WI38 (cell line): Measurements from ENCODE around the gene DPYD.

Experiments used
- H3K4me3 ChIP-seq: 2 replicates; pipeline ENCODE4 v1.5.1; 2011; ENCODE audit warnings: low read depth, mild to moderate bottlenecking, control low read depth, low read length
- CTCF ChIP-seq: IDR thresholded peaks from 2 replicates; pipeline ENCODE4 v1.5.1; 2012; ENCODE audit warnings: low read depth, mild to moderate bottlenecking, control low read depth, low read length

Gene DPYD

GRCh38 chr1:97051823-97052222 is 869.0 kb downstream of the DPYD start:
- TF ChIP-seq CTCF, result no peak
- H3K4me3 ChIP-seq, result no peak overlapping the region

GRCh38 chr1:97050506-97050905 is 870.3 kb downstream of the DPYD start:
- H3K4me3 ChIP-seq, result no peak overlapping the region
- TF ChIP-seq CTCF, result peak; percentile 14; the same call in 1 of the 2 replicates

DNA sequence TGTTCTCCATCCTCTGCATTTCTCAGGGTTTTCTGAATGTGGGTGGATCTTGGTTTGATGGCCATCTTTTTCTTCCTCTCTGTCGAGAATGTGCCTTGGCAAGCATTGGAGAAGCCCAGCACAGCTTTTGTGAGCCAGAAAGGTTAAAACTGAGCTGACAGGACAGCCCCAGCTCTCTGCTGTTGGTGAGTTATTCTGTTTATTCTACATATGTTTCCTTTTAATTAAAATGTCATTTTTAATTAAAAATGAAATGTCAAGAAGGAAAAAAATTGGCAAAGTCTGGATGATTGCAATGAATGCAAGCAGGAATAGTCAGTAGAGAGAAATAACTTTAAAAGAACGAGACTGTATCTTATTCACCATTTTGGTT is 873.4 kb downstream of the DPYD start:
- H3K4me3 ChIP-seq, result no peak overlapping the region
- no peak for TF ChIP-seq CTCF

DNA sequence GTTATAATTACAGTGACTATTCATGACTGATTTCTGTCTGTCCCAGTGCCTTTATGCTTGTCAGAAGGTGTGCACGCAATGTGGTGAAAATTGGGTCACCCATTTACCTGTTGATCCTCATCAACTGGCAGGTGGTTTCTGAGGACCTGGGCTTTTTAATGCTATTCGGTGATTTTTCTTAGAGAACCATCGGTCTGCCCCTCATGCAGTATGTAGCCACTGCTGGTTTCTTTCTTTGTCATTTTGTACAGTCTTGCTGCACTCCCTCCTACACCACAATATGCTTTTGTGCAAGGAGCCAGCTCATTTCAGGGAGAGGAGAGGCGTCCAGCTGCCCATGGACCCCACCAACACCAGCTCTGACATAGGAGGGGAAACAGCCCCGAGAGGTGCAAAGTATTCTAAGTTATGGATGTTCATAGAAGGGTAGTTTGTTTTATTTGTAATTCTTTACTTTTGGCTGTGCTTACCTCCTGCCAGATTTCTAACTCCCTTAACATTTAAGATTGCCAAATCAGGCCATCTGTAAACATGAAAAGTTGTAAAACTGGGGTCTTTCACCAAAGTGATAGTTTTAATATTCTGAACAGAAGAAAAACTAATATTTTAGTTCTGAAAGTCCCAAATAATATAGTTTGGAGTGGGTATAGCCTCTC is 873.9 kb downstream of the DPYD start:
- H3K4me3 ChIP-seq, result no peak overlapping the region
- TF ChIP-seq CTCF, result no peak

- no peak overlapping the region for H3K4me3 ChIP-seq
- TF ChIP-seq CTCF, result no peak
These were observed 876.6 kb downstream of the DPYD start for GRCh38 chr1:97044159-97044760.

GRCh38 chr1:97042551-97042950 is 878.3 kb downstream of the DPYD start:
- TF ChIP-seq CTCF, result no peak
- no peak overlapping the region for H3K4me3 ChIP-seq

- no peak overlapping the region for H3K4me3 ChIP-seq
- no peak for TF ChIP-seq CTCF
These were observed 879.8 kb downstream of the DPYD start for GRCh38 chr1:97041026-97041425.
